AG09319 (cell line): Measurements from ENCODE around the gene PDE2A.

ENCODE experiments used
- DNase-seq: peaks from one replicate; pipeline ENCODE4 v3.0.0-alpha.2; 2010; ENCODE audit warnings: low read depth; ENCODE audit errors: extremely low read depth
- CTCF ChIP-seq: IDR thresholded peaks from 2 replicates; pipeline ENCODE4 v1.5.1; 2011; ENCODE audit warnings: low read depth, mild to moderate bottlenecking, inconsistent platforms, low read length, moderate library complexity

The PDE2A gene

GRCh38 chr11:72584939-72585597, 89.2 kb downstream of the PDE2A start:
- no peak for DNase-seq
- no peak for TF ChIP-seq CTCF

- no peak for TF ChIP-seq CTCF
These were observed 89.8 kb downstream of the PDE2A start for GRCh38 chr11:72584293-72584938.

GRCh38 chr11:72583616-72584292, 90.5 kb downstream of the PDE2A start:
- DNase-seq, result no peak
- no peak for TF ChIP-seq CTCF

More at GRCh38 chr11:72584293-72584938, 89.8 kb downstream of the PDE2A start:
- DNase-seq, result no peak

- DNase-seq, result no peak
- TF ChIP-seq CTCF, result no peak
These were observed 91.1 kb downstream of the PDE2A start for GRCh38 chr11:72583177-72583553.

GRCh38 chr11:72582206-72583176, 91.7 kb downstream of the PDE2A start:
- no peak for DNase-seq
- no peak for TF ChIP-seq CTCF

- TF ChIP-seq CTCF, result no peak
- no peak for DNase-seq
These were observed 93.2 kb downstream of the PDE2A start for GRCh38 chr11:72581067-72581466.
